K562 (cell line): ENCODE measurements around the gene NDUFA7.

ENCODE experiments used
- CBX3 ChIP-seq, 2 experiments: IDR thresholded peaks; 1 replicate in 1 of 2; 2 replicates in 1 of 2; pipeline ENCODE4 v1.6.1; 2012; ENCODE audit warnings: inconsistent platforms in 2 of 2, low read length in 2 of 2, borderline replicate concordance in 1 of 2, control low read depth in 1 of 2
- ETS1 ChIP-seq: conservative IDR thresholded peaks from 2 replicates; pipeline ENCODE4 v1.6.1; 2011; ENCODE audit warnings: low read depth, mild to moderate bottlenecking, low read length; ENCODE audit not compliant: control insufficient read depth
- NFE2L1 ChIP-seq: fragments of 450-650 bp; IDR thresholded peaks from 2 replicates; pipeline ENCODE4 v1.6.1; 2016; ENCODE audit warnings: missing genetic modification characterization, low read depth, mild to moderate bottlenecking, missing compliant biosample characterization, moderate library complexity, borderline replicate concordance
- POLR2A ChIP-seq: fragments of 450-650 bp; conservative IDR thresholded peaks from 2 replicates; pipeline ENCODE4 v1.6.1; 2016
- SMAD4 ChIP-seq: fragments of 250-450 bp; sonication (Bioruptor Pico); conservative IDR thresholded peaks from 2 replicates; pipeline ENCODE4 v1.8.0; 2021; ENCODE audit warnings: inconsistent platforms, mild to moderate bottlenecking, moderate library complexity
- SOX6 ChIP-seq: fragments of 450-650 bp; IDR thresholded peaks from 2 replicates; pipeline ENCODE4 v1.6.1; 2014; ENCODE audit warnings: mild to moderate bottlenecking
- XRCC3 ChIP-seq: fragments of 450-650 bp; IDR thresholded peaks from 2 replicates; pipeline ENCODE4 v1.6.1; 2017; ENCODE audit warnings: mild to moderate bottlenecking, moderate library complexity

- TF ChIP-seq ETS1, result no peak
- no peak for TF ChIP-seq XRCC3
- TF ChIP-seq SOX6, result no peak
- no peak for TF ChIP-seq POLR2A
- no peak for TF ChIP-seq SMAD4 (CRISPR knock-in tag)
- no peak for TF ChIP-seq CBX3 (IDR thresholded peaks at IDR 0.05; ENCODE audit: borderline replicate concordance in 1 of 2, low read length in 2 of 2)
- no peak for TF ChIP-seq NFE2L1
Observed at GRCh38 chr19:8361921-8362793, 41.0 kb upstream of the NDUFA7 start.
